ENCODE data around the gene MYLK.
A peak's percentile ranks its signal among the peaks of the same experiment; 100 is the strongest.

Gene MYLK

DNA sequence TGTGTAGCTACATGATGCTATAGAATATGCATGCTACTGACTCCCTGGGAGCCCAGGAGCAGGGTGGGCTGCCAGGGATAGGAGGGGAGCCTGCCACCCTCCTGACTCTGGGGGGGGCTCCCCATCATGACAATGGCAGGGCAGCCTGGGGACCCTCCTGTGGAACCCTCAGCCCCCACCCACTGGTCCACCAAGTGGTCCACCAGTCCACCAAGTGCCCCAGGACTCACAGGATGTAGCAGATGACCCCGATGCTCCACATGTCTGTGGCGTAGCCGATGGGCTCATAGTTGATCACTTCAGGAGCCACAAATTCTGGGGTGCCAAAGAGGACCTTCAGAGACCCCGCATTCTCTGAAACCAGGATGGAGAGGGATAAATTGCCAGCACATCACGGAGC, 246.3 kb downstream of the MYLK start:
- no peak for DNase-seq

DNA sequence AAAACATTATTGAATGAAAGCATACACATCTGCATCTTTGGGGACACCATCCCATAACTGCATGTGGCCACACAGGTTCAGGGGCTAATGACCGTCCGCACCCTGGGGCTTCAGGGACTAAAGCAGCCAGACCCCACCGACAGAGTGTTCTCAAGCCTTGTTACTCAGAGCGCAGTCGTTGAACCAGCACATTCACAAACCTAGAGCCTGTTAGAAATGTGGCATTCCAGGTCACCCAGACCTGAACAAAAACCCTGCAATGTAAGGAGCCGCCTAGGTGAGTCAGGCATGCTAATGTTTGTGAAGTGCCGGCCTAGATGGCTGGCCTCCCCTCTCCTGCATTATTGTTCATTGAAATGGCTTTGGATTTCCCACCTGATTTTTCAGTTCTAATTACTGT, 247.0 kb downstream of the MYLK start:
- DNase-seq: no peak

DNA sequence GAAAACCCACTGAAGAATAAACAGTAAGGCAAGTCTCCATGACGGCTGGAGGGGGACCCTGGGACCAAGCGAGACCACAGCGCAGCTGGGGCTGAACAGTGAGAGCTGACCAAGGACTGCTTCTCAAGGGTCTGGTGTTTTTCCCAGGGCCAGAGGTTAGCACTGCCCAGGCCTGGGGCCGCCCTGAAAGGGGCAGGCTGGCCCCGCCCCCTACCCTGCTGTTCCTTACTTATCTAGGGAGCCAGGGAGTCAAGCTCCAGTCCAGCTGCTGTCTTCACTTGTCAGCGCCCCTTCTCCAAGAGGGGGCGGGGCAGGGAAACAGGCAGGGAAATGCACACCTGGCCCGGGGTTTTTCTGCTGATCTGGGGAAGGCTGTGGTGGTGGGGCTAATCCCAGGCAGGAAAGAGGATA, 247.7 kb downstream of the MYLK start:
- no peak for DNase-seq

DNA sequence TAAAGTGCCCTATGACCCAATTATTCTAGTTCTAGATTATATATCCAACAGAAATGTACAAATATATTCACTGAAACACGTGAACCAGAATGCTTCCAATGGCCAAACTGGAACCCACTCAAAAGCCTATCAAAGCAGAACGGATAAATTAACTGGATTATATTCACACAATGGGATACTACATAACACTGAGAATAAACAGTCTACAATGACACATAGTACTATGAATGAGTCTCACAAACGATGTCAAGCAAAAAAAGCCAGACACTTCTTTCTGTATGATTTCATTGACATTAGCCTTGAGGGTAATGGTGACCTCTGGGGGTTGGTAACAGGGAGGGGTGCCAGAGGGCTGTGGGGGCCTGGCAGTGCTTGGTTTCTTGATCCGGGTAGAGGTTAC, 248.4 kb downstream of the MYLK start:
- DNase-seq: no peak

DNA sequence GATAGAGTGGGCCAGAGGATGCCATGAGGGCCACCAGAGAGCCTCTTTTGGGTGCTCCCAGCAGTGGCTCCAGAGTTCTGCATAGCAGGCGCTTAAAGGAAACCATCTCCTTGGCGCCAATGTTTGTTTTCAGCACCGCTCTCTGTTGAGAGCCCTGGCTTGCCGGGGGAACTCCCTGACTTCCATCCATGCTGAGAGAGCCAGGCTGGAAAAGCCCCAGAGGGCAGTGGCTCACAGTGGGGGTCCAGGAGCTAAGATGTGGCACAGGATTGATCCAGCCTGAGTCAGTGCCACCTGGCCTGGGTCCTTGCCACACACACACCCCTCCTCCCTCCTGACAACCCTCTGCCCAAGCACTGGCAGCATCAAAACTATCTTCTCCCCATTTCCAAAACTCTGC, 248.9 kb downstream of the MYLK start:
- DNase-seq: no peak

DNA sequence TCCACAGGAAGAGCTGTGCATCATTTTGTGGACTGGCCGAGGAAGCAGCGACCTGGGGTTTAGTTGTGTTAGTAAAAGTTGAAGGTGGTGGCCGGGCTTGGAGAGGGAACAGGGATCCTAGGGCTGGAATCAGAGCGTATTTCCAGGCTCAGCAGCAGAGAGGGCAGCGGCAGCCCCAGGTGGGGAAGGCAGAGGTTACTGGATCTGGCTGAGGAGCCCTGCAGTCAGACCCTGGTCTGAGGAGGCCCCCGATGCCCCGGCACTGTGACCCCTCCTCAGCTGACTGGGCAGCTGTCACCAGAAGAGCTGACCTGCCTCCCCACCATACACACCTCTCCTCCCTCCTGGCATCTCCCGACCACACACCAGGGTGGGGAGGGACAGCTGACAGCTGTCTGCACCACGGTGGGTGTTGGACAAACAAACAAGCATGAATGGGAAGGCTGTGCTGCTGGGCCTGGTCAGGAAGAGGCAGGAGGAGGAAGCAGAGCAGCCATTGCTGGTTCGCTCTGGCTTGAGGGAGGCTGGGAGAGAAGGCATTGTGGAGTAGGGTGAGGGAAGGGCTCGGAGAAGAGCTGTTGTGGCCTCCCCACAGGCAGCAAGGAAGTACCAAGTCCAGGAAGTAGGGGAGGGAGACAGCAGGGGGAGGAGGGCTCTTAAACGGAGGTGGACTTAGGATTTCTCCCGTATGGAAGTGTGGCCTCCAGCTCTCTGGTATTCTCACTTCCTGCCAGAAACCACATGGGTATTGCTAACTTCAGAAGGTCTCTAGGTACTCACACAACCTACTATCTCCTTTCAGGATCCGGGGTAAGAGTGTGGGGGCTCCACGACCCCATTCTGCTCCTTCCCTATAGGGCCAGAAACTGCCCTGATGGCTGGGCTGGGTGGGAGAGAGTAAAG, 249.7 kb downstream of the MYLK start:
- DNase-seq: peak; percentile 51

DNA sequence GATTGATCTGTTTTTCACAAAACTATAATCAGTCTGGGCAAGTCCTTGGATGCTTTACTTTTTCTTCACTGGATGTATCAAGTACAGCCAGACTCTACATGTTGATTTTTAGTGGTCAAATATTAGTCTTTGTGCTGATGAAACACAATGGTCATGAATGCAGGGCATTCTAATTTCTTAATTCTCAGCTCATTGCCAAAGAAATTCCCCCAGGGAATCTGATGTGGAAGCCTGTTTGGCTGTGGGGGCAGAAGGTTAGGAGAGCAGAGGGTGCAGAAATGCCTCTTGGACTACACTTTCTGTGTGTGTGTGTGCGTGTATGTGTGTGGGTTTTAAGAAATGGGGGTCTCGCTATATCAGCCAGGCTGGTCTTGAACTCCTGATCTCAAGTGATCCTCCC, 250.6 kb downstream of the MYLK start:
- DNase-seq: no peak

DNA sequence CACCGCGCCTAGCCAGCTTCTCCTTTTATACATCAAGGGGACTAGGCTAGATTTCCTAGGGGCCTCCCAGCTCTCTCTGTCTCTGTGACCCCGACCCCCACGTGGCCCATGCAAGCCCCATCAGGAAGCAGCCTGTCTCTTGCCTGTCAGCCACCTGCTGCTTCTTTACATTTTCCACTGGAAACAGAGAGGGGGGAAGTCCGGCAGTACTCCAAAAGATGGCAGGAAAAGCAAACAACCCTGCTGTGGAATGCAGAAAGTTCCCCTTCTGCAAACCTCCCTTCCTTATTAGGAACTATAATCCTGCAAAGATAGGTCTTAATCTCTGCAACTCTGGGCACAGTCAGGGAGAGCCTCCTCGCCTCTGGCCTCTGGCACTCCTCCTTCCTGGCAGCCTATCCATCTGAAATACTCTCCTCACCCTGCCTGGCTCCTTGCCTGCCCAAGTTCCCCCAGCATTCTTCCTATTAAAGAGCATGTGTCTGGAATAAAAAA, 251.9 kb downstream of the MYLK start:
- DNase-seq: peak; percentile 64

DNA sequence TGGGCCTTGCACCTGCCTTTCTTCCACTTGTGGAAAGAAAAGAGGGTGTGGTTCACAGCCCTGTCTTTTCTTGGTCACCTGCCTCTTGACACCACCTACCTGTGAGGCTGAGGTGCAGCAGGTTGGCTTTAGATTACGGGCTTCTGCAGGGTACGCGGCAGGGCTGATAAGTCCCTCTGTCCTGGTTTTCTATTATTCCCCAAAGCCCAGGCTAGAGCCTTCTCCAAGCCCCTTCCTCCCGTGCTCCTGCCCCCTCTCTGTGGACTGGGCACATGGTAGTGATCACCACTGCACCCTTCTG, 254.4 kb downstream of the MYLK start:
- DNase-seq: no peak

DNA sequence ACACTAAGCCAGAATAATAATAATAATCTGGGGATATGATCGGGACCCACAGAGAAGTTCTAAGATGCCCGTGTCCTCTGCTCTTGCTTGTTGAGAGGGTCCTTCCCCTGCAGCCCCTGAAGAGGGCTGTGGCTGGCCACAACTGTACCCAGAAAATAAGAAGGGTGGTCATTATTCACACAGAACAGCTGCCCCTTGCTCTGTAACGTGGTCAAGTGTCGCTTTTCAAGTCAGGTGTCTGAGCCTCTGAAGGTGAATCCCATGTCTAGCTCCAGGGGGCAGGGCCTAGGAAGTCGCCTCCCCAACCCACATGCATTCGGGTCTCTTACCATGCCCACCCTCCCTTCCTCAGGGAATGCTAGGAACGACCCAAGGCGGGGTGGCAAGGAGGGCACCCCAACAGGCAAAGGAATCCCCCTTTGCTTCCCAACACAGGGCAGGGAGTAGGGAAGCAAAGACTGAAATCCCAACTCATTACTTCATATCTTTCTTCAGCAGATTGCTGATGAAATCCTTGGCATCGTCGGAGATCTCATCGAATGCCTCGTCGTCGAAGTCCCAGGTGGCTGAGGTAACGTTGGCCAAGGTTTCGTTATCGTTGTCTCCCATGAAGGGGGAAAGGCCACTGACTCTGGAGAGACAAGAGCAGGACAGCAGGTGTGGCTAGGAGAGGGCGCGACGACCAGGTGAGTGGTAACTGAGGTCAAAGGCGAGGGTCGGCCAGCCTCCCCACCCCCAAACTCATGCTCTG, 255.0 kb downstream of the MYLK start:
- no peak for DNase-seq

DNA sequence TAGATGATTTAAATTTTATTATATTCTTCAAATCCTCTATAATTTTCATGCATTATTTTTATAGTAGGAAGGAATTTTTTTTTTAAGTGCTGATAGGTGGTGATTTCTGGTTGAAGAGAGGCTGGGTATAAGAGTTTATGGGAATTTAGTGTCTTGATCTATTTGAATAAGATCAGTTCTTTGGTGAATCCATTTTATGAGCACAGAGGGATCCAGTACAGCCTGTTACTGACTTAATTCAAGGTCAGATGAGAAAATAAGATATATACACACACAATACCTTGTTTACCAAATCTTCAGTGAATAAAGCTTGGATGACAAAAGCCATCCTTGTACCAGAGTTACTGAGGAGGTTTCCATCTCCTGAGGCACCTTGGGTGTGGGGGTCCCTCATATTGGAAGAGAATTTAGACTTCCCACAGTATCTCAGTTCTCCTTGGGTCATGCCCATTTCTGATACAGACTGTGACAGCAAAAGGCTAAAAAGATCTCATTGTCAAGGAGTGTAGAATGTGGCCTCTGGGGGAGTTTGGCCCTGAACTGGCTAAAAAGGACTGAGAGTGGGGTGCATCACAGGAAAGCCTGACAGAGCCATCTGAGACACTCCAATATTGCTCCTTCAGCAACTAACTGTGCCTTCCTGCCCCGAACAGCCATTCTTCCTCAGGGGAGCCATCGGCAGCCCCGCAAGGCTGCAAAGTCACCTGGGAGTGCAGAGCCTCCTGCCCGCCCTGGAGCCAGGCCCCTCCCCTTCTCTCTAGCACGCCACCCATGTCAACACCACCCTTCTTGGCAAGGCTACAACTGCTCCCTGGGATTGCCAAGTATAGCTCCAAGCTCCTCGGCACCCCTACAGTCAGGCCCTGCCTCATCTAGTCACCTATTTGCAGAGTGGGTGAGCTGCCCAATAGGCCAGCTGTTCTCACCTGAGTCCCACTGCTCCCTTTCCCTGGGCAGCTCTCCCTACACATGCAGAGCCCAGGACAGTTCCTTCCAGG, 256.2 kb downstream of the MYLK start:
- DNase-seq: no peak

DNA sequence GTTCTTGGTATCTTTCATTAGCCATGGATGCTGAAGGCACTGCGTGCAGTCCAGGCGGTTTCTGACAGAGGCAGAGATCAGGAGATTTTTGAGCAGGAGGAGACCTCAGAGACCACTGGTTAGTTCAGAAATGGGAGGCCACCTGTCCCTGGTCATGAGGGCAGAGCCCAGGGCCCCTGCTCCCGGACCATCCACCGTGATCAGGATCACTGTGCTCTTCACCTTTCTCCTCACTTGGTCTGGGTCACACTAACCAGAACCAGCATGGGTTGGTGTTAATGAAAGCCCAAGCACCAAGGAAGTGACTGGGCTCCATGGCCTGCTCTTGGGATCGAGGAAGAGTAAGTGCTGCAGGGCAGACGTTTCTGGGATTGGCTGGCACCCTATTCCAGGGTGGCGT, 257.3 kb downstream of the MYLK start:
- DNase-seq: no peak

DNA sequence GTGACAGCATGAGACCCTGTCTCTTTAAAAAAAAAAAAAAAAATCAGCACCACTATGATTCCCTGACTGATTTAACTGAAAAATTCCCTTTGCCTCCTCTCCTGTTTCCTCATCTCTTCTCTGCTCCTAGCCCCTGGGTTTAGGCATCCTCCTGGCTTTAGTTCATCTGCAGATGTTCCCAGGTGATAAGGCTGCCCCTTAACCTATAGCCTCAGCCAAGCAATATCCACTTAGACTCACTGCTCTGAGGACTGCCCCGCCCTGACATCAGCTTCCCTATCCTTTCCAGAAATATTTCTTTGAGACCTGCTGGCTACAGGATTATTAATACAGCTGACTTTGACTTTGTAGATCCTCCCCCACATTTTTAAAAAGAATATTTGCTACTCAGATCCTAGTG, 259.8 kb downstream of the MYLK start:
- DNase-seq: no peak

DNA sequence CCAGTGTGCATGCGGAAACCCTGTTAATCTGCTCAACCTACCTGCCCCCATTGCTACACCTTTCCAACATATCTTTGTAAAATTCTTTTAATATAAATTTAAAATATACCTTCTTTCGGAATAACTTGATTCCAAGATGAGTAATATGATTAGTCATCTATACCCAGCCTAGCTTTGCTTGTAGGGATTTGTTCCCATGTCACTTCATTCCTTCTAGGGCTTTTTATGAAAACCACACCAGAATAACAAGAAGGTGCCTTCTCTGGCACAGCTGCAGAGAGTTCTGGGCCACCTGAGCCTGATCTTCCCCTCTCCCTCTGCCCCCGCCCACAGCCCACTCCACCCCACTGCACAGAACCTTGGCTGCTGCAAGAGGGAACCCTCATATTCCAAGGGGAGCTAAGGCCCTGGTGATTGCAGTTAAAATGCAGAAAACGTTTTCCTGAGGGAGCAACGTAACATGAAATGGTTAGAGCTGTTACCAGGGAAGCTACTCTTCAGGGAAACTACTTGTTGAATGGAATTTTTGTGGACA, 260.7 kb downstream of the MYLK start:
- DNase-seq: peak; percentile 23

DNA sequence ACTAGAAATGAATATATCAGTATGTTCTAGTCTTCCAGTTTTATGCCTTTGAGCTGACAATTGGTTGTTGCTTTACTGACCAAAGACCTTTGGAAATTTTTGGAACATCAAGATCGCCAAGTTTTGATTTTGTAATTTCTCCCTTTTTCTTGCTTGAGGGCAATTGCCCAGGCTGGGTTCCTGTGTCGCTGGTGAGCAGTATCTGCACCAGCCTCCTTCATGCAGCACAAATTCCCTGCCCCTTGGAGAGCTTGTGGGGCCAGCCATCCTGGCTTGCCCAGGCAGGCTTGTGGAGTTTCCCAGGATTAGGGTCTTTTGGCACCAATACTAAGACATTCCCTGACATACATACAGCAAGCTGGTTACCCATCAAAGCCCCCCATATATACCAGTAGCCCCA, 261.4 kb downstream of the MYLK start:
- no peak for DNase-seq

DNA sequence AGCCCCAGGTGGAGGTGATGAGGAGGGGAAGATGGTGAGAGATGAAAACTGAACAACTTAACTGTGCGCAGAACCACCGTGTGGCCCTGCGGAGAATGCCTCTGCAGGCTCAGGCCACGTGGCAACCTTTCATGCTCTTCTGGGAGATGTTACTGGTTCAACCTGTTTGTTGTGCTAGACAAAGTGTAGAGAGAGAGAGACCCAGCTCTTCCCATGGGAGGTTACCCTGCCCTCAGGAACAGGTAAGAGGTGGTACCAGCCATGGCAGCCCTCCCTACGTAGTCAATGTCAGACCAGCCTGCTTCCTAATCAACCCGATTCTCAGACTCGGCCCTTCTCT, 262.3 kb downstream of the MYLK start:
- DNase-seq: no peak

DNA sequence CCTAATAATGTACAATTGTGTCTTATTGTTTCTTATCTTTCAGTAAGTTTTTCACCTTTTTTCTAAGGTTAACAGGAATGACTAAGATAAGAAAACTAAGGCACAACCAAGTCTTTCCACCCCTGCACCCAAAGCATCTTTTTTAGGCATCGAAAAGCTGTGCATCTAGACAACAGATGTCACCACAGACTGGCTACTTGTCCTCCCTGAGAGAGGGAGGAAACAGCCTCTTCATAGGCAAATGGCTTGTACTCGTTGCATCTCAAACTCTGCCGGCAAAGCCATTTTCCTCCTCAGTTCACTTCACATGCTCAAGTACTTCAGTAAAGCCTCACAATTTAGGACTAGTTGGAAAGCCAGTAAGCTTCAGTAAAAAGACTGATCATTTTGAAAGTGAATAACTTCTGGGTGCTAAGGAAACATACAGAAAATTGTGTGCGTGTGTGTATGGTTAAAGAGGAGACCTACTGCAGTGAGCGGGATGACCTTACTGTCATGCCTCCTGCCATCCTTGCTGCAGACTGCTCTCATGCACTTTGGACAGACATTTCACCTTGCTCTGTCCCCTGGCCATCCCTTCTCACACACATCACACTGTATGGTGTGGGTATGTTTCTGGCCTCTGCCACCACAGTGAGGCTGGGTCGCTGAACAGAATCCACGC, 262.8 kb downstream of the MYLK start:
- DNase-seq: no peak

DNA sequence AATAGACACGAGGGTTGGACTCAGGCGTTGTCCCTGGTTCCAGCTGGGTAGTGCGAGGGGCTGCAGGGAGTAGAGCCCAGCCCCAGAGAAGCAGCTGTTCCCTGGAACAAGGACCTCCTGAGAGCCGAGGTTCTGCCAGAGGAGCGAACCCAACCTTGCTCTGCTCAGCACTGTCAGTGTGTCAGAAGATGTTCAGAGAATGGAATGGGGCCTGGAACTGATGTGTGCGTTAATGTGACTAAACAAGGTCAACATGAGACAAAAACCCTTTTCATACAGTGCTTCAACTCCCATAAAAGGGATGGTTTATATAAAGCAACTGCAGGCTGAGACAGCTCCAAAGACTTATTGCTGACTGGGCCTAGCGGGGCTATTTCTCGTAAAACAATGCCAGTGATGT, 263.8 kb downstream of the MYLK start:
- DNase-seq: peak; percentile 40

DNA sequence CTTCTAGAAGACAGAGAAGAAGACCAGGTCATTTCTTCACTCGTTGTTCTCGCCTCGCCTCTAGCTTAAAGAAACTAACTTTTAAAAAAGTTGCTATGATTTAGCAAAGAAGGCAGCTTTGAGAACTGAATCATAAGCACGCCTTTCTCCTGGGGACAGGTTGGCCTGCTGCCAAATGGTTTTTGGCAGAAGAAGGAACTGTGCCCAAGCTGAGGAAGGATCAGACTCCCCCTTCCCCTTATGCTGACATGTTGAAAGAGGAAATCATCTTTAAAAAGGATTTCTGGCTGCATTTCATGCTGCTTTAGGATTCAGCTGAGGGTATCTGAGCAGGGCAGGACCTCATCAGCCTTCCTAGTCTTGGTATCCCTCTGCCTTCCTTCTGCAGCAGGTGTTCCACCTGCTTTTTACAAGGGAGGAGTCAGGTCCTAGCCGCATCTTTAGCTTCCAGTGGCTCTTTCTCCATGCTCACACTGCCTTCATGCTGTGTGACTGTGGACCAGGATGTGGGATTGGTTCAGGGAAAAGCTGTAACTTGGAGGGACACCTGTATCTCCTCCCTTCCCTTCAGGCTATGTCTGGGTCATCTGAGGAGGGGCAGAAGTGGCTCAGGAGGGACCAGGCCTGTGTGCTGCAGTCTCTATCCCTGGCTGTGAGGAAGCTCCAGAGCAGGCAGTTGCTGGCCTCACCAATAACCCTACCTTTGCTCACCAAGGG, 265.2 kb downstream of the MYLK start:
- DNase-seq: peak; percentile 86

DNA sequence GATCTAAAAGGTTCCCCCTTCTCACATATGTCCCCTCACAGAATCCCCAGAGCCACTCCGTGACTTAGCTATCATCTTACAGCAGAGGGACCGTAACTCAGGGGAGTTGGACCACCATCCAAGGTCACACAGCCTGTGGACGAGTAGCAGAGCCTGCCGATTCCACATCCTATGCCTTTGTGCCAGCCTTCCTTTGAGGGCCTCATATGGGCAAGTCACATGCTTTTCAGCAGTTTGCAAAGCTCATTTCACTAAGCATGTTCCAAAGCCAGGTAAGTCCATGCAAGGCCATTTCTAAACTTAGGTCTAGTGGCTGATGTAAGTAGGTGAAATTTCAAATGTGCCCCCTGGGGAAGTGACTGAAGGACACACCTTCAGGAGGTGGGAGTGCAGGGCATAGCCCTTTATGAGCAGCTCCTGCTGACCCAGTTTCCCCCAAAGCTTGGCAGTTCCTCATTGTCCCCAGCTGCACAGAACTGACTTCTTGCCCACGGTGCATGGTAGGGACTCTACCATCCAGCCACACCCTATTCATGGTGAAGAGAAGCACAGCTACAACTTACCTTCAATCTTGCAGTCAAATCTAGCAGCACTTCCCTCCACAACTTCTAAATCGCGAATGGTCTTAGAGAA, 265.9 kb downstream of the MYLK start:
- no peak for DNase-seq

DNA sequence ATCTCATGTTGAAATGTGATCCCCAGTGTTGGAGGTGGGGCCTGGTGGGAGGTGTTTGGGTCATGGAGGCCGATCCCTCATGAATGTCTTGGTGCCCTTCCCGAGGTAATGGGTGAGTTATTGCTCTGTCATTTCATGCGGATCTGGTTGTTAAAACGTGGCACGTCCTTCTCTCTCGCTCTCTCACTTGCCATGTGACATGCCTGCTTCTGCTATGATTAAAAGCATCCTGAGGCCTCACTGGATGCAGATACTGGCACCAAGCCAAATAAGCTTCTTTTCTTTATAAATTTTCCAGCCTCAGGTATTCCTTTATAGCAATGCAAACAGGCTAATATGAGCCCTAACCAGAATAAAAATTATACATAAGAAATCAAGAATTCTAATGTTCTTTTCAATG, 267.5 kb downstream of the MYLK start:
- DNase-seq: no peak
